Measurements from ENCODE around the gene C5.
A peak's percentile ranks its signal among the peaks of the same experiment; 100 is the strongest.

Gene C5

GRCh38 chr9:121074370-121075250, 24.5 kb upstream of the C5 start, which contains the start of gene CNTRL:
TSS of gene CNTRL (plus strand) at chr9:121074955. CDS start at chr9:121088327, 13,372 bp downstream.
- no peaks in the 10 kb centered on the region for H3K36me3 ChIP-seq (ENCODE audit: control insufficient read depth in 1 of 2, insufficient read depth in 2 of 2, low read depth in 1 of 2, low read length in 2 of 2)
- peak within 1 kb of the TSS; percentile 78 for H4K8ac ChIP-seq (ENCODE audit: low read length)
- H3K27me3 ChIP-seq (ENCODE audit: control insufficient read depth in 1 of 2, insufficient read depth in 1 of 2, low read length in 2 of 2), result no peaks in the 10 kb centered on the region
- peak within 1 kb of the TSS; percentile 89 for H4K91ac ChIP-seq (ENCODE audit: low read length)
- peak within 1 kb of the TSS; percentile 33 for H3K27ac ChIP-seq (ENCODE audit: low read length, poor library complexity, severe bottlenecking)
- peak within 1 kb of the TSS; percentile 98 for H2AFZ ChIP-seq (ENCODE audit: low read depth, low read length)
- WGBS, result 2% methylated on average over 83 of the region's 85 CpGs
- peaks cover 7% of the 10 kb centered on the region for H3K4me1 ChIP-seq (ENCODE audit: control insufficient read depth, insufficient read depth, low read depth, low read length)
- H2BK120ac ChIP-seq (ENCODE audit: low read depth, low read length), result peak within 1 kb of the TSS; percentile 73
- peak within 1 kb of the TSS; percentile 81 for H3K4me2 ChIP-seq (ENCODE audit: low read length, poor library complexity, severe bottlenecking)
- H2BK5ac ChIP-seq (ENCODE audit: low read depth, low read length, poor library complexity, severe bottlenecking), result no peak within 1 kb of the TSS
- H2BK12ac ChIP-seq (ENCODE audit: low read length in 2 of 2), result peak within 1 kb of the TSS in 1 of 2 experiments; percentile 39
- no peaks in the 10 kb centered on the region for H3K9me3 ChIP-seq (ENCODE audit: control insufficient read depth, low read length)
- peak within 1 kb of the TSS in 1 of 2 experiments; percentile 79 for H3K14ac ChIP-seq (ENCODE audit: low read length in 2 of 2)
- peak within 1 kb of the TSS; percentile 92 to 94 for H3K18ac ChIP-seq (ENCODE audit: low read depth in 1 of 2, low read length in 2 of 2)
- no peak within 1 kb of the TSS for H2AK5ac ChIP-seq (ENCODE audit: low read length, severe bottlenecking)
- H3K79me1 ChIP-seq (replicated peaks; ENCODE audit: low read length, poor library complexity, severe bottlenecking), result peaks cover 5% of the 10 kb centered on the region
- peak within 1 kb of the TSS; percentile 93 to 95 for H3K4me3 ChIP-seq (ENCODE audit: insufficient read depth in 1 of 2, low read depth in 1 of 2, low read length in 2 of 2)
- H3K23ac ChIP-seq (ENCODE audit: low read length in 2 of 2), result peak within 1 kb of the TSS in 1 of 2 experiments; percentile 85
- peak within 1 kb of the TSS; percentile 90 for H3K9ac ChIP-seq (ENCODE audit: low read length)
- DNase-seq, result peak; percentile 89
- peak within 1 kb of the TSS; percentile 86 for H2BK15ac ChIP-seq (ENCODE audit: low read depth, poor library complexity, severe bottlenecking)
- peak within 1 kb of the TSS; percentile 43 to 70 for H3K4ac ChIP-seq (ENCODE audit: low read depth in 1 of 2, low read length in 2 of 2)

DNA sequence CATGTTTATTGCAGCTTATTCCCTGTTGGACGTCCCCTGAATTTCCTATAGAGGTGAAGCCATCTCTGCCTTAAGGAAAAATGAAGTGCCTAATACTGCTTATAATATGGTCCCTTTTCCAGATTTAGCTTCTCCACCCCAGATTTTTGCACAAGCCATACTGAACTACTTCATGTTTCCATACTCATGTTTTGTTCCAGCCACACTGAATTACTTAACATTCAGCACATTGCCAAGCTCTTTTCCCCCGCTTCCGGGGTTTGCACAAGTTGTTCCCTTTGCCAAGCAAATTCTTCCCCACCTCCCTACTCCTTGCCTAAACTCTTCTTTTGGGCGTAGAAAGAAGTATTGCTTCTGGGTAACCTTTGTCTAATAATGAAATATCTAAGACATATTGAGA, 23.0 kb upstream of the C5 start:
- Histone ChIP-seq H2BK12ac (ENCODE audit: low read length in 2 of 2) (no peak overlapping the region), H3K79me1 (replicated peaks; ENCODE audit: low read length, poor library complexity, severe bottlenecking) (peaks cover 5% of the 10 kb centered on the region), H2BK5ac (ENCODE audit: low read depth, low read length, poor library complexity, severe bottlenecking) (no peak overlapping the region), H4K91ac (ENCODE audit: low read length) (no peak overlapping the region), H3K14ac (ENCODE audit: low read length in 2 of 2) (no peak overlapping the region), H2AK5ac (ENCODE audit: low read length, severe bottlenecking) (no peak overlapping the region), H2BK15ac (ENCODE audit: low read depth, poor library complexity, severe bottlenecking) (no peak overlapping the region), H2AFZ (ENCODE audit: low read depth, low read length) (no peak overlapping the region), H3K36me3 (ENCODE audit: control insufficient read depth in 1 of 2, insufficient read depth in 2 of 2, low read depth in 1 of 2, low read length in 2 of 2) (no peaks in the 10 kb centered on the region), H3K4ac (ENCODE audit: low read depth in 1 of 2, low read length in 2 of 2) (no peak overlapping the region), H2BK120ac (ENCODE audit: low read depth, low read length) (no peak overlapping the region), H3K9me3 (ENCODE audit: control insufficient read depth, low read length) (no peaks in the 10 kb centered on the region), H4K8ac (ENCODE audit: low read length) (no peak overlapping the region), H3K27me3 (ENCODE audit: control insufficient read depth in 1 of 2, insufficient read depth in 1 of 2, low read length in 2 of 2) (no peaks in the 10 kb centered on the region), H3K4me2 (ENCODE audit: low read length, poor library complexity, severe bottlenecking) (no peak overlapping the region), H3K4me3 (ENCODE audit: insufficient read depth in 1 of 2, low read depth in 1 of 2, low read length in 2 of 2) (peak overlapping the region in 1 of 2 experiments; percentile 95), H3K18ac (ENCODE audit: low read depth in 1 of 2, low read length in 2 of 2) (no peak overlapping the region), H3K27ac (ENCODE audit: low read length, poor library complexity, severe bottlenecking) (no peak overlapping the region), H3K9ac (ENCODE audit: low read length) (peak overlapping the region; percentile 90), H3K4me1 (ENCODE audit: control insufficient read depth, insufficient read depth, low read depth, low read length) (peaks cover 7% of the 10 kb centered on the region), H3K23ac (ENCODE audit: low read length in 2 of 2) (no peak overlapping the region)
- DNase-seq, result no peak
- 88% methylated on average over 1 of the region's 4 CpGs for WGBS

DNA sequence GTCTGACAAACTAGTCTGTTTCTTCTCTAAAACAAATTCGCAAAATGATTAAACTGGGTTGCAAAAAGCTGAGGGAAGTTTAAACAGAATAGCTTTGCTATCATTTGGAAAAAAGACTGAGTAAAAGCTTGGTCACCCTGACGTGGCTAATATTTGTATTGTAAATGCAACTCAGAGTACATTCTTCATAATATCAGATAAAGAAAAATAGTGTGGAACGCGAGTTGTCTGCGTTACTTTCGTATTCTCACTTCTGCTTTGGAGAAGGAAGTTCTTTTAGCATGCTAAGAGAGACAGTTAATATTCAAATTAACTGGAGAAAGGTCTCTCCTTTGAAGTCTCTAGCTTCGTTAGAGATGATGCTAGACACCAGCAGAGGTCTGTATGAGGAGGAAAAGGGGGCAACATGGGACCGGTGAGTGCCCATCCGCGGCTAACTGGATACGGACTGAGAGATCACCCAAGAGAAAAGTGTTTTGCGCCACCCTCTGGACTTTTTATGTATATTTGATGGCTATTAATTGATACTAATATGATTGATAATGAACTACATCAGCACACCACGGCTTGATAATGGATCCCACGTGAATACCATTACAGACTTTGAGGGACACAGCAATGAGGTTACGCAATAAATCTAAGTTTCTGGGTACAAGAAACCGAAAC, 21.8 kb upstream of the C5 start:
- no peak overlapping the region for H3K23ac ChIP-seq (ENCODE audit: low read length in 2 of 2)
- peak overlapping the region; percentile 90 for H3K9ac ChIP-seq (ENCODE audit: low read length)
- H3K4me3 ChIP-seq (ENCODE audit: insufficient read depth in 1 of 2, low read depth in 1 of 2, low read length in 2 of 2), result peak overlapping the region in 1 of 2 experiments; percentile 95
- H3K4me1 ChIP-seq (ENCODE audit: control insufficient read depth, insufficient read depth, low read depth, low read length), result peaks cover 7% of the 10 kb centered on the region
- no peak overlapping the region for H3K27ac ChIP-seq (ENCODE audit: low read length, poor library complexity, severe bottlenecking)
- H3K27me3 ChIP-seq (ENCODE audit: control insufficient read depth in 1 of 2, insufficient read depth in 1 of 2, low read length in 2 of 2), result no peaks in the 10 kb centered on the region
- H4K91ac ChIP-seq (ENCODE audit: low read length), result no peak overlapping the region
- H2BK120ac ChIP-seq (ENCODE audit: low read depth, low read length), result no peak overlapping the region
- no peaks in the 10 kb centered on the region for H3K9me3 ChIP-seq (ENCODE audit: control insufficient read depth, low read length)
- no peak overlapping the region for H3K14ac ChIP-seq (ENCODE audit: low read length in 2 of 2)
- no peak overlapping the region for H2BK15ac ChIP-seq (ENCODE audit: low read depth, poor library complexity, severe bottlenecking)
- no peak overlapping the region for H2AFZ ChIP-seq (ENCODE audit: low read depth, low read length)
- H2BK12ac ChIP-seq (ENCODE audit: low read length in 2 of 2), result no peak overlapping the region
- no peak overlapping the region for H3K18ac ChIP-seq (ENCODE audit: low read depth in 1 of 2, low read length in 2 of 2)
- no peak overlapping the region for H3K4ac ChIP-seq (ENCODE audit: low read depth in 1 of 2, low read length in 2 of 2)
- DNase-seq, result peak; percentile 13
- no peak overlapping the region for H2BK5ac ChIP-seq (ENCODE audit: low read depth, low read length, poor library complexity, severe bottlenecking)
- peak overlapping the region; percentile 14 for H3K4me2 ChIP-seq (ENCODE audit: low read length, poor library complexity, severe bottlenecking)
- peaks cover 6% of the 10 kb centered on the region for H3K79me1 ChIP-seq (replicated peaks; ENCODE audit: low read length, poor library complexity, severe bottlenecking)
- 61% methylated on average over 13 of the region's 16 CpGs for WGBS
- H3K36me3 ChIP-seq (ENCODE audit: control insufficient read depth in 1 of 2, insufficient read depth in 2 of 2, low read depth in 1 of 2, low read length in 2 of 2), result no peaks in the 10 kb centered on the region
- no peak overlapping the region for H2AK5ac ChIP-seq (ENCODE audit: low read length, severe bottlenecking)
- H4K8ac ChIP-seq (ENCODE audit: low read length), result no peak overlapping the region

DNA sequence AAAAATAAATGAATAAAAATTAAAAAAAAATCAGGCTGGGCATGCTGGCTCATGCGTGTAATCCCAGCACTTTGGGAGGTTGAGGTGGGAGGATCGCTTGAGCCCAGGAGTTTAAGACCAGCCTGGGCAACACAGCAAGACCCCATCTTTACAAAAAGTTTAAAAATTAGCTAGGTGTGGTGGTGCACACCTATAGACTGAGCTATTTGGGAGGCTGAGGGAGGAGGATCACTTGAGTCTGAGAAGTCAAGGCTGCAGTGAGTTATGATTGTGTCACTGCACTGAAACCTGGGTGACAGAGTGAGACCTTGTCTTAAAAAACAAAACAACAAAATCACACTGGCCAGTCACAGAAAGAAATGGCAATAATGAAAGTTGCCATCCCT, 21.3 kb upstream of the C5 start:
- no peak overlapping the region for H3K14ac ChIP-seq (ENCODE audit: low read length in 2 of 2)
- no peak overlapping the region for H2BK5ac ChIP-seq (ENCODE audit: low read depth, low read length, poor library complexity, severe bottlenecking)
- H3K27me3 ChIP-seq (ENCODE audit: control insufficient read depth in 1 of 2, insufficient read depth in 1 of 2, low read length in 2 of 2), result no peaks in the 10 kb centered on the region
- no peak overlapping the region for H3K27ac ChIP-seq (ENCODE audit: low read length, poor library complexity, severe bottlenecking)
- no peak overlapping the region for H4K91ac ChIP-seq (ENCODE audit: low read length)
- no peak overlapping the region for H2BK12ac ChIP-seq (ENCODE audit: low read length in 2 of 2)
- peak overlapping the region; percentile 90 for H3K9ac ChIP-seq (ENCODE audit: low read length)
- no peak overlapping the region for H2BK120ac ChIP-seq (ENCODE audit: low read depth, low read length)
- H2BK15ac ChIP-seq (ENCODE audit: low read depth, poor library complexity, severe bottlenecking), result no peak overlapping the region
- no peak overlapping the region for H3K4me2 ChIP-seq (ENCODE audit: low read length, poor library complexity, severe bottlenecking)
- H3K4me3 ChIP-seq (ENCODE audit: insufficient read depth in 1 of 2, low read depth in 1 of 2, low read length in 2 of 2), result peak overlapping the region in 1 of 2 experiments; percentile 95
- H2AK5ac ChIP-seq (ENCODE audit: low read length, severe bottlenecking), result no peak overlapping the region
- H3K4me1 ChIP-seq (ENCODE audit: control insufficient read depth, insufficient read depth, low read depth, low read length), result peaks cover 7% of the 10 kb centered on the region
- H3K36me3 ChIP-seq (ENCODE audit: control insufficient read depth in 1 of 2, insufficient read depth in 2 of 2, low read depth in 1 of 2, low read length in 2 of 2), result no peaks in the 10 kb centered on the region
- H3K18ac ChIP-seq (ENCODE audit: low read depth in 1 of 2, low read length in 2 of 2), result no peak overlapping the region
- H2AFZ ChIP-seq (ENCODE audit: low read depth, low read length), result no peak overlapping the region
- H3K9me3 ChIP-seq (ENCODE audit: control insufficient read depth, low read length), result no peaks in the 10 kb centered on the region
- no peak for DNase-seq
- H3K79me1 ChIP-seq (replicated peaks; ENCODE audit: low read length, poor library complexity, severe bottlenecking), result peaks cover 5% of the 10 kb centered on the region
- no peak overlapping the region for H4K8ac ChIP-seq (ENCODE audit: low read length)
- no peak overlapping the region for H3K23ac ChIP-seq (ENCODE audit: low read length in 2 of 2)
- no peak overlapping the region for H3K4ac ChIP-seq (ENCODE audit: low read depth in 1 of 2, low read length in 2 of 2)
- 100% methylated on average over 2 of the region's 2 CpGs for WGBS

Measured in mesenchymal stem cell (in vitro differentiated cells and primary cell).